Activated naive CD4-positive, alpha-beta T cell treated with anti-CD3 and anti-CD28 coated beads, Interleukin-2, amount 50 U/mL, for 16 hours (primary cell): ENCODE results near the gene ANKRD33.

Experiments
- DNase-seq: peaks from one replicate; pipeline ENCODE4 v3.0.0-alpha.2; 2020

Gene ANKRD33

GRCh38 chr12:51921017-51921725 is 33.3 kb downstream of the ANKRD33 start:
- DNase-seq = no peak

- DNase-seq = no peak
Measured at GRCh38 chr12:51922146-51922545, 34.2 kb downstream of the ANKRD33 start.

- DNase-seq = no peak
Measured at GRCh38 chr12:51922762-51923505, 35.0 kb downstream of the ANKRD33 start.

- DNase-seq = peak; percentile 65
Measured at GRCh38 chr12:51923506-51924365, 35.8 kb downstream of the ANKRD33 start.

- DNase-seq = no peak
Measured at GRCh38 chr12:51924551-51925319, 36.8 kb downstream of the ANKRD33 start.

GRCh38 chr12:51925346-51926063 is 37.6 kb downstream of the ANKRD33 start:
- no peak for DNase-seq

- no peak for DNase-seq
Measured at GRCh38 chr12:51926064-51926632, 38.2 kb downstream of the ANKRD33 start.

DNA sequence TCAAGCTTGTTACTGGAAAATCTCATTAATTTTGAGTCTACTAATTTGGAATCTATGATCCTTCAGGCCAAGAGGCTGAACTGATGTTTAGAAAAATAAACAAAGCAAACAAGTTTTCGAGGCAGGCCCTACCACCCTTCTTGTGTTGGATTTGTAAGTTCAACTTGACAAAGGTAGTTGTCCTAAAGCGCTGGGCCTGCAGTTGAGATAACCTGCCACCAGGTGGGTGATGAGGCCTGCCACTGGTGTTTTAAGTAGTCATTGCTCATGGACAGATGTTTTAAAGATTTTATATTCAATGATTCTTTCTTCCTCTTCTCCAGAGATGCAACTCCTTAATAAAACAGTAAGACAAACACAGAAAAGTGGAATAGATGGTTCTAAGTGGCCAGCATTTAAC is 38.8 kb downstream of the ANKRD33 start:
- DNase-seq = peak; percentile 62

DNA sequence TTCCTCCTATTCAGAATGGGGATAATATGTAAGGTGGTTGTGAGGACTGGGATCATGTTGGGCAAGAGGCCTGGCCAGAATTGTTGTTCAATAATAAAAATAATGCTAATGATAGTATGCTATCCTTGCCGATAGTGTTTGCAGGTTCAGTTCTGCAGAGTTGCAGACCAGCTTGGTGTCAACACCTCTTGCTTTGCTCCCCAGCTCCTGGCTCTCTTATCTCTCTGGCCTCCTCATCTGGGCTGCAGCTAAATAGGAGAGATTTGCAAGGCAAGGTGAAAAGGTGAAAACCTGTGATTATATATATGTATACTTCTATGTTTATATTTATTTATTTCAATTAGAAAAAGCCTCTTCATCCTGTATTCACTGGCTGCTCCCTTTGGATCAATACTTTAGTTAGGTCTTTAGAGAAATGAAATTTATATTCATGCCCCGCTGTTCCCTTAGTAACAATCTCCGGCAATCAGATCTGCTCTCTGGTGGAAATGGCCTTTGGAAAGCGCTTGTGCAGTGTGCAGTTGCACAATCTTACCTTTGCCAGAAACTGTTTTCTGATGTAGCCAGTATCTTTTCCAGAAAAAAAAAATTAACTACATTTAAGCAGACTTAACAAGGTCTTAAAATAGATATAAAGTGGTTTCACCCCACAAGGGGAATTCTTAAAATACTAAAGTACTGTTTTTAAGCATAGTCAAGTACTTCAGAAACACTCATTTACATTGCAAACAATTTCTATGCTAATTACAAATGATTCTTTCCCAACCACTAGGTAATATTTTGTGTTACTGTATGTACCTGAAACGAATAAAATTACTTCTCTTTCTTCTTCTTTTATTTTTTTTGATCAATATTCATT is 44.5 kb downstream of the ANKRD33 start:
- no peak for DNase-seq

GRCh38 chr12:51934080-51934479 is 46.2 kb downstream of the ANKRD33 start:
- DNase-seq = no peak

- no peak for DNase-seq
Measured at GRCh38 chr12:51937926-51938325, 50.0 kb downstream of the ANKRD33 start.

DNA sequence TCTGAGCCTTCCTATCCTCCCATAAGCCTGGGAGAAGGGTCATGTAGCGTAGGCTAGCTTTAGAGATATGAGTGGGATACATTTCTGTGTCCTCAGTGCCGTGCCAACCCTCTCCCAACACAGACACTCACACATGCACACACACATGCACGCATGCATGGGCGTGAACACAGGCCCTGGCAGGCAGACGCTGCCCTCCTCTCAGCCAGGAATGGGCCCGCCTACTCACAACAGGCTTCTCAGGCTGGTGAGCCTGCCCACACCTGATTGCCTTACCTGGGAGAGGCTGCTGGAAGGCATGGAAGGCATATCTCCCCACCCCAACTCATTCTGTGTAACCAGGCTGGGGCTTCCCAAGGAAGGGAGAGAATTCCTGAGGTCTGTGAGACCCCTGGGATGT is 50.8 kb downstream of the ANKRD33 start:
- DNase-seq = no peak

DNA sequence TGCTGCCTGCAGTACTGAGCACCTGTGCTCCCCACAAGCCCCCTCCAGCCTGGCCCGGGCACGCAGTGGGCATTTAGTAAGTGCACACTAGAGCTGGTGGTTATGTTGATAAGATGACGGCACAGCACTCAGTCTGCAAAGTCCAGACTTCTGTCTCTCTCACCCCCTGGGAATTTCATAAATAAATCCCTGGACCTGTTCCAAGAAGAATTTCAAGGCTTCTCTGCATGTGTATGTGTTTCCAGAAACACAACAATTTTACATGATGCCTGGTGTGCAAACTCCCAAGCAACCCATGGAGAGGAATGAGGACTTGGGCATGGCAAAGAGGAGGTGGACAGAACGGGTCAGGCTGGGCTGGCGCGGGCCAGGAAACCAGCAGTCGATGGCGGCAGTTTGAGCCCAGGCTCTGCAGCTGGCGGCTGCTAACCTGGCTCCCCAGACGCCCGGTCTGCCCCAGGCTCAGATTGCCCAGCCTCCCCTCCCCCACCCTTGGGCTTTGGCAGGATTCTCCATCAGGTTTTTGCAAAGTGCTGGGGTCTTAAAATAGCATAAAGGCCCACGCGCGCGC is 53.2 kb downstream of the ANKRD33 start:
- no peak for DNase-seq
